Measurements from ENCODE around the gene PTN.

GRCh38 chr7:137373507-137373906 lies 30.0 kb upstream of the PTN start:
- TF ChIP-seq CTCF (IDR thresholded peaks at IDR 0.05; ENCODE audit: borderline replicate concordance, extremely low read depth, low read length, poor library complexity, severe bottlenecking) (no peak), EZH2 (IDR thresholded peaks at IDR 0.05; ENCODE audit: borderline replicate concordance, low read depth, low read length, severe bottlenecking) (no peak)

All from DND-41 (cell line).